GM21717 (cell line): ENCODE data around the gene ZNF700.
A peak's percentile ranks its signal among the peaks of the same experiment; 100 is the strongest.
"Not testable (repeated sequence)": the region's sequence is repeated elsewhere in the genome, so short reads cannot be mapped to it uniquely, and the experiment has no call there.

Experiments
- ATAC-seq: cut with Tn5 transposase; IDR thresholded peaks from one replicate; pipeline ENCODE4 v1.9.1; 2021; ENCODE audit warnings: mild to moderate bottlenecking, moderate library complexity; ENCODE audit not compliant: unreplicated experiment

Gene ZNF700

GRCh38 chr19:11924886-11925650 lies at the start of gene ZNF700:
TSS of gene ZNF700 (plus strand) at chr19:11925107. CDS start at chr19:11925211, 104 bp downstream.
- ATAC-seq: peak; percentile 85

GRCh38 chr19:11879687-11880266 lies 45.1 kb upstream of the ZNF700 start:
- not testable (repeated sequence) for ATAC-seq

GRCh38 chr19:11880598-11880997 lies 44.3 kb upstream of the ZNF700 start:
- no peak for ATAC-seq

DNA sequence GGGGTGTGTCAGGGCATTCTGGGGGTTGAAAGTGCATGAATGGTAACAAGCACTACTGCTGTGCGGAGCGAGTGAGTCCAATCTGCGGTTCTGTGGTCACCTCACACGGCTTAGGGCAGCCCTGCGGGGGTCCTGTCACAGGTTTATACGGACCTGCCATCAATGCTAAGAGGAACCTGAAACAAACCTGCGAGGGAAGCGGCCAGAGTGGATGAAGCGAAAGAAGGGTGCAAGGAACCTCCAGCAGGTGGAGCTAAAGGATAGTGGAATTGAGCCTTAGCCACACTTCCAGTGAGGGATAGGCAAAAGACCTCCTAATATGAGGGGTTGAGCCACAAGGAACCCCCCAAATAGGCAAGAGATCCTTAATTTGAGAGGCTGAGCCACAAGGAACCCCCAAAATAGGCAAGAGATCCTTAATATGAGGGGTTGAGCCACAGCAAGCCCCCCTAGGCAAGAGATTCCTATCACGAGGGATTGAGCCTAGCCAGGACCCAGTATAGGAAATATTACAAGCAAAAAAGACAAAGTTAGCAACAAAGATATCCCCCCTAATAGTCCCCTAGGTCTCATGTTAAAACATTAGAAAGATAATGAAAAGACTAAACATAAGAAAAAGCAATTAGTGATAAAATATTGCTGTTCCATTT lies 43.6 kb upstream of the ZNF700 start:
- ATAC-seq: no peak

- ATAC-seq: no peak
These were observed 42.3 kb upstream of the ZNF700 start for GRCh38 chr19:11882606-11883005.

- ATAC-seq: no peak
These were observed 37.7 kb upstream of the ZNF700 start for GRCh38 chr19:11887234-11887610.

GRCh38 chr19:11887611-11888531 lies 37.0 kb upstream of the ZNF700 start, which contains the start of gene ZNF69:
TSS of gene ZNF69 (plus strand) at chr19:11887782. CDS start at chr19:11887924, 142 bp downstream.
- ATAC-seq: no peak

DNA sequence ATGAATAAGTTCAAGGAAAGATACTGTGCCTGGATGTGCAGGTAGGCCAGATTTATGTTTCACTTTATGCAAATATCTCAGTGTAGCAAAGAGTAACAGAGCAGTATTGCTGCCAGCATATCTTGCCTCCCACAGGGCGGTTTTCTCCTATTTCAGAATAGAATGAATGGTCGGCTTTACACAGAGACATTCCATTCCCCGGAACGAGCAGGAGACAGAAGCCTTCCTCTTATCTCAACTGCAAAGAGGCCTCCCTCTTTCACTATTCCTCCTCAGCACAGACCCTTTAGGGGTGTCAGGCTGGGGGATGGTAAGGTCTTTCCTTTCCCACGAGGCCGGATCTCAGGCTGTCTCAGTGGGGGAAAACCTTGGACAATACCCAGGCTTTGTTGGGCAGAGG lies 35.0 kb upstream of the ZNF700 start:
- ATAC-seq: not testable (repeated sequence)

DNA sequence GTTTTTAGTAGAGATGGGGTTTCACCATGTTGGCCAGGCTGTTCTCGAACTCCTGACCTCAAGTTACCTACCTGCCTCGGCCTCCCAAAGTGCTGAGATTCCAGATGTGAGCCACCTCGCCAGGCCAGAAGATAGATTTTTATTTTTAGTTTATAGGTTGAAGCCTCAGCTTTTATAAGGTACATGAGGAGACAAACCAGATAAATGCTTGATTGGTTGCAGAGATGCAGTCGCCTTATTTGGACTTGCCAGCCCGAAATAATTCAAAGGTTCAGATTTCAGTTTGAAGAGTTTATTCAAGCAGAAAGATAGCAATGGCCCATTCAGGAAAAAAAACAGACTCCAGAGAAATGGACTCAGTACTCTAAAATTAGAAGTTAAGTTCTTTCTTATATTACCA lies 34.3 kb upstream of the ZNF700 start:
- ATAC-seq: no peak

DNA sequence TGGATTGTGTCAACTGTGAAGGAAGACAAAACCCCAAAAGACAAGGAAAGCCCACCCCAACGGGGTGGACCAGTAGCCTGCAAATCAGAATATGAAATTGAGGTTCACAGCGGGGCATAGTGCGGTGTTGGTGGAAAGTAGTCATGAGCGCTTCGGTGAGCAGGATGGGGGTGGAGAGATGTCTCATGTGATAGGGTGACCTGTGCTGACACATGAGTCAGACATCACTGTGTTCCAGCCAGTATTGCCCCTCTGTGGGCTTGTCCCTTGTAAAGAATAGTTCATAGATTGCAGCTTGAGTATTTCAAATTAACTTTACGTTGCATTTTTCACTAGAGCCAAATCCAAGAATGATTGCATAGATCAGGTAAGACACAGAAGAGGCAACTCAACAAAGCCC lies 30.1 kb upstream of the ZNF700 start:
- ATAC-seq: no peak

DNA sequence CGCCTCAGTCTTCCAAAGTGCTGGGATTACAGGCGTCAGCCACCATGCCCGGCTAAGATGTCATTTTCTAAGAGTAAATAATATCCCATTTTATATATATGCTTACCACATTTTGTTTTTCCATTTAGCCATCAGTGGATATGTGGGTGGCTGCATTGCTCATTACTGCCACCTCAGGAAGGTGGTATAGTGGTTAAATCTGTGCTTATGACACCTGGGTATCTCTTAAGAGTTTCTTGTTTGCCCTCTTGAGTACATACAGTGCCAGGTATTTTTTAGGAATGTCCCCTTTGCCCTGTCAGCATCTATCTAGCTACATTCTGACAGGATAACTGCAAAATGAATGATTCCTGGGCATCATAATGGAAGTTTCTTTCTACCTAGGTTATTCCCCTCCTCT lies 22.7 kb upstream of the ZNF700 start:
- no peak for ATAC-seq

DNA sequence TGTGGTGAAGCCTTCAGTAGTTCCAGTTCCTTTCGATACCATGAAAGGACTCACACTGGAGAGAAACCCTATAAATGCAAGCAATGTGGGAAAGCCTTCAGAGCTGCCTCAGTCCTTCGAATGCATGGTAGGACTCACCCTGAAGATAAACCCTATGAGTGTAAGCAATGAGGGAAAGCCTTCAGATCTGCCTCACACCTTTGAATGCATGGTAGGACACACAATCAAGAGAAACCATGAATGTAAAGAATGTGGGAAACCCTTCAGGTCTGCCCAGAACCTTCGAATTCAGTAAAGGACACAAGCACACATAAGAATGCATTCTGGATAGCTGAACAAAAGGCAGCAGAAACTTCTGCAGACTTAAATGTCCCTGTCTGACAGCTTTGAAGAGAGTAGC lies 19.0 kb upstream of the ZNF700 start:
- no peak for ATAC-seq

DNA sequence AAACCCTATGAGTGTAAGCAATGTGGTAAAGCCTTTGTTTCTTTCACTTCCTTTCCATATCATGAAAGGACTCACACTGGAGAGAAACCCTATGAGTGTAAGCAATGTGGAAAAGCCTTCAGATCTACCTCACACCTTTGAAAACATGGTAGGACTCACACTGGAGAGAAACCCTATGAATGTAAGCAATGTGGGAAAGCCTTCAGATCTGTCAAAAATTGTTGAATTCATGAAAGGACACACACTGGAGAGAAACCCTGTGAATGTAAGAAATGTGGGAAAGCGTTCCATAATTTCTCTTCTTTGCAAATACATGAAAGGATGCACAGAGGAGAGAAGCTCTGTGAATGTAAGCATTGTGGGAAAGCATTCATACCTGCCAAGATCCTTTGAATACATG lies 13.0 kb upstream of the ZNF700 start:
- not testable (repeated sequence) for ATAC-seq

- ATAC-seq: not testable (repeated sequence)
These were observed 10.4 kb upstream of the ZNF700 start for GRCh38 chr19:11914417-11915051.

DNA sequence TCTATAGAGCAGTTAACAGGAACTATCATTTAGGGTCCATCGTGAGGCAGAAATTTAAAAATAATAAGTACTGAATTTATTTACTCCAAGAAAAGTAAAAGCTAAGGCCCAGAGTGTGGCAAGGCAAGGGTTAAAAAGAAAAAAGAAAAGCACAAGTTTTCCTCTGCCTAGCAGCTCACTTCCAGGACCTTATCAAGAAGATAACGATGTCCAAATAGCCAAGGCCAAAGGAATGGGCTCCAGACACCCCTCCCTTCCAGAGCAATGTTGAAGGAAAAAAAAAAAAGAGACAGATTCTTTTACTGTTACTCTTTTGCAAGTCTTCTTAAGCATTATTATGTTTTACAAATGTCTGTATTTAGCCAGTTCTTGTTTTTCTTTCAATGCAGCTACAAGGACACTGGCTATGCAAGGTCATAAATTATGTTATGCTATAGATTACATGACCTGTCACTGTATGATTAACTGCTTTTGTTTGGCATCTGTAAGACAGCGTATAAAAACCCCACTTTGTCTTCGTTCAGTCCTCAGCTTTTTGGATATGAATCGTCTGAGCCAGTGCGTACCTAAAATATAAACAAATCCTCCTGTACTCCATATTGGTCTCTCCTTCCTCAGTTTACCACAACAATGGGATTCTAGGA lies 2.9 kb upstream of the ZNF700 start:
- no peak for ATAC-seq

- not testable (repeated sequence) for ATAC-seq
These were observed 812 bp downstream of the ZNF700 start for GRCh38 chr19:11925651-11926187.

GRCh38 chr19:11927227-11927626 lies 2.3 kb downstream of the ZNF700 start:
- no peak for ATAC-seq

GRCh38 chr19:11931051-11931450 lies 6.1 kb downstream of the ZNF700 start:
- no peak for ATAC-seq

DNA sequence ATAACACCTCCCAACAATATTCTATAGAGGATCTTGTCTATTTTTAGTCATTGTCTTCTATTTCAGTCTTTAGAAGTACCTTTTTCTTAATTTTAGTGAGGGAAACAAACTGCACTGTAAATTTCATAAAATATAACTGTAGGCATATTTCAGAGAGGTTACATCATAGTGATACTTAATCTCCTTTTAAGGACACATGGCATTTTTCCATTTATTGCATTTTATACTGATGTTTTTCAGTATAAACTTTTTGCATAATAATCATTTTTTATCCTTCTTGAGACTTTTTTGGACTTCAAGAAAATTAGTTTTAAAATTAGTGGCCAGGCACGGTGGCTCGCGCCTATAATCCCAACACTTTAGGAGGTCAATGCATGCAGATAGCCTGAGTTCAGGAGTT lies 6.6 kb downstream of the ZNF700 start:
- ATAC-seq: no peak

- ATAC-seq: not testable (repeated sequence)
These were observed 10.9 kb downstream of the ZNF700 start for GRCh38 chr19:11935829-11936228.
